IMR-90 (cell line): ENCODE results near the gene ALDOB. TPM values are rescaled to one million over a fixed set of nuclear protein-coding genes. Genes with fewer than 3 reads are reported as not detected.

Experiments
- ATAC-seq: fragments of 200-7000 bp; cut with Tn5 transposase; 2 replicates; pipeline ENCODE4 v1.9.1; 2020; ENCODE audit warnings: low read depth, mild to moderate bottlenecking, moderate library complexity
- BruUV-seq: library from RNA; stranded (reverse); fragments of 400-500 nt; replicated peaks from 2 replicates; lab custom pipeline; 2021; lab: Mats Ljungman, UMichigan
- CTCF ChIA-PET: fragments of 300-600 bp; formaldehyde crosslinking; extraction: SDS; loops from one replicate; lab custom pipeline; 2021; ENCODE audit warnings: antibody characterized with exemption; lab: Yijun Ruan, JAX
- POLR2A ChIA-PET: fragments of 300-600 bp; sonication (Branson Sonifier 250); formaldehyde crosslinking; loops from one replicate; lab custom pipeline; 2022; ENCODE audit warnings: antibody characterized with exemption; ENCODE audit not compliant: unreplicated experiment; lab: Charles Lee
- DNase-seq: peaks from one replicate; pipeline ENCODE4 v3.0.0; 2013
- H2AFZ ChIP-seq: replicated peaks from 2 replicates; pipeline ENCODE3; 2013; ENCODE audit warnings: low read length, mild to moderate bottlenecking; ENCODE audit not compliant: poor library complexity
- H2AK5ac ChIP-seq: 2 replicates; pipeline ENCODE4 v1.6.1; 2013; ENCODE audit warnings: low read depth, low read length, inconsistent platforms
- H2AK9ac ChIP-seq: replicated peaks from 2 replicates; pipeline ENCODE3; 2013; ENCODE audit warnings: mild to moderate bottlenecking, low read depth, low read length, moderate library complexity; ENCODE audit not compliant: poor library complexity
- H2BK120ac ChIP-seq: 2 replicates; pipeline ENCODE4 v1.6.1; 2013; ENCODE audit warnings: low read depth, low read length, inconsistent platforms
- H2BK15ac ChIP-seq: 3 replicates; pipeline ENCODE4 v1.6.1; 2013; ENCODE audit warnings: low read depth, low read length, inconsistent platforms
- H2BK20ac ChIP-seq: 2 replicates; pipeline ENCODE4 v1.6.1; 2013; ENCODE audit warnings: low read depth, mild to moderate bottlenecking, inconsistent platforms, low read length, moderate library complexity
- H2BK5ac ChIP-seq: 2 replicates; pipeline ENCODE4 v1.6.1; 2013; ENCODE audit warnings: mild to moderate bottlenecking, low read depth, low read length, inconsistent platforms; ENCODE audit not compliant: poor library complexity, severe bottlenecking
- H3K14ac ChIP-seq: replicated peaks from 2 replicates; pipeline ENCODE4 v1.6.1; 2013; ENCODE audit warnings: low read depth, low read length, inconsistent platforms
- H3K18ac ChIP-seq: 2 replicates; pipeline ENCODE4 v1.6.1; 2013; ENCODE audit warnings: low read depth, low read length, control low read depth
- H3K23ac ChIP-seq: 2 replicates; pipeline ENCODE4 v1.6.1; 2013; ENCODE audit warnings: low read depth, low read length, inconsistent platforms
- H3K27ac ChIP-seq: 2 replicates; pipeline ENCODE4 v1.5.1; 2013; ENCODE audit warnings: mild to moderate bottlenecking, control low read depth, low read length; ENCODE audit not compliant: insufficient read depth
- H3K27me3 ChIP-seq: 2 replicates; pipeline ENCODE4 v1.6.1; 2013; ENCODE audit warnings: low read length; ENCODE audit not compliant: control insufficient read depth, insufficient read depth
- H3K36me3 ChIP-seq: 2 replicates; pipeline ENCODE4 v1.6.1; 2013; ENCODE audit warnings: low read length, mixed read lengths; ENCODE audit not compliant: control insufficient read depth, insufficient read depth
- H3K4ac ChIP-seq: 2 replicates; pipeline ENCODE4 v1.6.1; 2013; ENCODE audit warnings: low read depth, low read length, inconsistent platforms
- H3K4me1 ChIP-seq: 2 replicates; pipeline ENCODE4 v1.6.1; 2013; ENCODE audit warnings: low read length, mixed read lengths; ENCODE audit not compliant: control insufficient read depth, insufficient read depth
- H3K4me2 ChIP-seq: 2 replicates; pipeline ENCODE4 v1.6.1; 2013; ENCODE audit warnings: low read depth, mild to moderate bottlenecking, control low read depth, low read length, moderate library complexity
- H3K4me3 ChIP-seq: 2 replicates; pipeline ENCODE4 v1.5.1; 2013; ENCODE audit warnings: low read depth, mild to moderate bottlenecking, control low read depth, low read length, moderate library complexity; ENCODE audit not compliant: insufficient read depth
- H3K56ac ChIP-seq: 2 replicates; pipeline ENCODE4 v1.6.1; 2013; ENCODE audit warnings: low read length, inconsistent platforms; ENCODE audit not compliant: insufficient read depth; ENCODE audit errors: extremely low read depth
- H3K79me1 ChIP-seq, 2 experiments: 2 replicates each; pipeline ENCODE4 v1.6.1; 2013; ENCODE audit warnings: low read length in 2 of 2, inconsistent platforms in 1 of 2, low read depth in 1 of 2
- H3K9ac ChIP-seq: 2 replicates; pipeline ENCODE4 v1.6.1; 2013; ENCODE audit warnings: low read depth, low read length, control low read depth
- H3K9me1 ChIP-seq: 2 replicates; pipeline ENCODE4 v1.6.1; 2013; ENCODE audit warnings: low read length, inconsistent platforms; ENCODE audit not compliant: insufficient read depth
- H3K9me3 ChIP-seq: 2 replicates; pipeline ENCODE4 v1.6.1; 2013; ENCODE audit warnings: low read length; ENCODE audit not compliant: control insufficient read depth, insufficient read depth
- H4K20me1 ChIP-seq: 2 replicates; pipeline ENCODE4 v1.6.1; 2013; ENCODE audit warnings: low read length, inconsistent platforms; ENCODE audit not compliant: insufficient read depth
- H4K5ac ChIP-seq: 2 replicates; pipeline ENCODE4 v1.6.1; 2013; ENCODE audit warnings: mild to moderate bottlenecking, low read depth, low read length, control low read depth
- H4K8ac ChIP-seq, 2 experiments: 2 replicates each; pipeline ENCODE4 v1.6.1; 2013; ENCODE audit warnings: low read depth in 2 of 2, low read length in 2 of 2, control low read depth in 1 of 2, inconsistent platforms in 1 of 2
- H4K91ac ChIP-seq: 2 replicates; pipeline ENCODE4 v1.6.1; 2013; ENCODE audit warnings: low read depth, low read length, inconsistent platforms; ENCODE audit not compliant: insufficient read depth
- CEBPB ChIP-seq: IDR thresholded peaks from 2 replicates; pipeline ENCODE4 v1.6.1; 2012; ENCODE audit warnings: low read depth, low read length, improper control_type of control experiment
- MAFK ChIP-seq: IDR thresholded peaks from 2 replicates; pipeline ENCODE4 v1.6.1; 2012; ENCODE audit warnings: low read depth, low read length, improper control_type of control experiment
- MAZ ChIP-seq: IDR thresholded peaks from 2 replicates; pipeline ENCODE4 v1.6.1; 2012; ENCODE audit warnings: low read depth, mild to moderate bottlenecking, low read length, improper control_type of control experiment, moderate library complexity, borderline replicate concordance
- MXI1 ChIP-seq: IDR thresholded peaks from 2 replicates; pipeline ENCODE4 v1.6.1; 2012; ENCODE audit warnings: low read depth, mild to moderate bottlenecking, low read length, moderate library complexity, borderline replicate concordance
- POLR2A ChIP-seq: IDR thresholded peaks from 2 replicates; pipeline ENCODE4 v1.6.1; 2012; ENCODE audit warnings: mild to moderate bottlenecking, low read depth, low read length
- RFX5 ChIP-seq: IDR thresholded peaks from 2 replicates; pipeline ENCODE4 v1.8.0; 2012; ENCODE audit warnings: low read depth, mild to moderate bottlenecking, low read length, moderate library complexity
- WGBS, 2 experiments: methylation state at CpG; one replicate each; pipeline versions ENCODE4 v1.1.5 to v1.1.7; 2013; ENCODE audit warnings: missing lambda C conversion rate in 2 of 2; ENCODE audit not compliant: insufficient read length in 1 of 2; ENCODE audit errors: extremely low coverage in 2 of 2; 5-methylcytosine and 5-hydroxymethylcytosine counted together
- dilution Hi-C: fragments of 300-500 bp; cut with HindIII; formaldehyde crosslinking; loops from one replicate; pipeline ENCODE4 v1.14.3; 2018; ENCODE audit warnings: low sequenced_read_pairs; ENCODE audit not compliant: unreplicated experiment
- in situ Hi-C: fragments of 300-500 bp; cut with MboI; formaldehyde crosslinking; loops from 3 replicates; pipeline ENCODE4 v1.14.3; 2019; ENCODE audit warnings: low sequenced_read_pairs, inconsistent platforms, mixed read lengths
- intact Hi-C: fragments of 100-400 bp; cut with micrococcal nuclease; formaldehyde crosslinking; loops from 2 replicates; pipeline ENCODE4 v1.10.0; 2022
- polyA plus RNA-seq, 3 experiments: library from polyadenylated mRNA; depleted of rRNA; stranded (reverse); fragments of >200 nt; gene quantifications; 2 replicates each; pipeline ENCODE4 v1.2.3, GENCODE V29; 2012; ENCODE audit warnings: low replicate concordance in 1 of 3
- total RNA-seq: library from RNA; depleted of rRNA; stranded (reverse); fragments of >200 nt; gene quantifications from 2 replicates; pipeline ENCODE4 v1.2.3, GENCODE V29; 2012
- TF ChIP-seq, protein P1 (sequence below): fragments of 150-350 bp; IDR thresholded peaks from 2 replicates; pipeline ENCODE4 v1.6.1; 2017; ENCODE audit warnings: mild to moderate bottlenecking, antibody characterized with exemption, low read length, low read depth

ALDOB gene
- total and polyA plus RNA-seq, 2 of the 4 experiments (the other 2 are of a cell fraction): not detected

DNA sequence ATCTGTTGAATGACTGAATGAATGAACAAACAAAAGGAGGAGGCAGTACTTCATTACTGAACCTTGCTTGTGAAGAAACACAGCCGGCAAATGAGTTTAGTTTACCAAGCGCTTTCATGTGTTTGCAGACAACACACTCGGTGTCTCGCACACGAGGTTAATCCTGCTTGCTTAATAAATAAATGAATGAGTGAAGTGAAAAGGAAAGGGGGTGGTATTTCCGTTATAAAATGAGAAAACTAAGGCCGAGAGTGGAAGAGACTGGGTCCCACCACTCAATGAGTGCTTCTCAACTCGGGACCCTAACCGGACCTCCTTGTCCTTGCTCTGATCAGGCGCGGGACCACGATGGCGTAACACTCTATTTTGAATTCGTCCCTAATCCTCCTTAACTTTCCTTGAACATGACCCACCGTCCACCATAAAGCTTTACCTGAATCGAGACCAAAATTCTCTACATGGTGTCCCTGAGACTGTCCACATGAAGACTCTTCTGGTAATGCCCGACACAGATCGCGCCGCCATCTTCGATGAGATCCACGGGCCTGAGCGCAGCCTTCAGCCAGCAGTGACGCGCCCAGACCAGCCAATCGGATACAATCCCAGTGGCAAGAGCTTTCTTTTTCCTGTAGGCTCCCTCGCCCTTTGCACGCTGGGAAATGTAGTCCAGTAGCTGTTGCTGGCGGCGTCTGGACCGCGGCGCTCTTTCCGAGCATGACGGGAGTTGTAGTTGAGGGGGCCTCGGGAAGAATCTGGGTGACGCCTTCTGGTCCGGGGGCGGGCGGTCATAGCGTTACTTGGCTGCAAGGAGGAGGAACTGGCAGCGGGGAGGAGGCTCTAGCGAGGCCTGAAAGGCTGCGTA lies 37.3 kb downstream of the ALDOB start, which contains the start of the genes MRPL50 and ZNF189:
Gene MRPL50 (minus strand): TSS at position 551 of the 862 bp plus-strand sequence. CDS start 26 bp downstream, at position 525.
Gene ZNF189 (plus strand): TSS at position 784 of the 862 bp plus-strand sequence. CDS start 306 bp downstream, outside the sequence.
- dilution Hi-C loops (no loop called here), in situ Hi-C loops (no loop called here), intact Hi-C loops (loop anchor here (5.0 kb wide), 1 partner anchor 134 kb away; the partner anchor contains the start of gene RNF20)
- Histone ChIP-seq H2AK5ac (peak within 1 kb of the TSS; percentile 69; the same call in 1 of the 2 replicates), H2BK15ac (peak within 1 kb of the TSS; percentile 74; the same call in 1 of the 3 replicates), H3K14ac (peak within 1 kb of the TSS; percentile 99), H3K4me1 (peaks cover 2% of the 10 kb centered on the region), H3K27me3 (no peaks in the 10 kb centered on the region), H3K56ac (peak within 1 kb of the TSS; percentile 96), H2BK120ac (peak within 1 kb of the TSS; percentile 77), H3K4ac (peak within 1 kb of the TSS; percentile 90), H2BK5ac (peak within 1 kb of the TSS; percentile 82), H3K79me1 (peaks cover 27 to 48% of the 10 kb centered on the region in 2 experiments), H3K4me3 (peak within 1 kb of the TSS; percentile 78), H4K5ac (peak within 1 kb of the TSS; percentile 90), H3K18ac (peak within 1 kb of the TSS; percentile 80), H4K8ac (peak within 1 kb of the TSS; percentile 88 to 96), H3K9ac (peak within 1 kb of the TSS; percentile 98), H3K9me3 (no peaks in the 10 kb centered on the region; the same call in 1 of the 2 replicates), H4K20me1 (no peaks in the 10 kb centered on the region), H2AFZ (peak within 1 kb of the TSS; percentile 93), H4K91ac (peak within 1 kb of the TSS; percentile 93), H3K27ac (peak within 1 kb of the TSS; percentile 83), H3K9me1 (no peaks in the 10 kb centered on the region), H2BK20ac (no peak within 1 kb of the TSS; the same call in 1 of the 2 replicates), H2AK9ac (peak within 1 kb of the TSS; percentile 94), H3K36me3 (peaks cover 16% of the 10 kb centered on the region), H3K4me2 (peak within 1 kb of the TSS; percentile 97), H3K23ac (peak within 1 kb of the TSS; percentile 99)
- DNase-seq: peak; percentile 99
- TF ChIP-seq MAFK (no peak), MAZ (no peak), RFX5 (0 out of 2 replicates have a peak, but pooled peaks have one; percentile 32), CEBPB (peak; percentile 64; the same call in 1 of the 2 replicates), POLR2A (peak; percentile 95), MXI1 (0 out of 2 replicates have a peak, but pooled peaks have one; percentile 33)
- TF ChIP-seq, protein P1, sequence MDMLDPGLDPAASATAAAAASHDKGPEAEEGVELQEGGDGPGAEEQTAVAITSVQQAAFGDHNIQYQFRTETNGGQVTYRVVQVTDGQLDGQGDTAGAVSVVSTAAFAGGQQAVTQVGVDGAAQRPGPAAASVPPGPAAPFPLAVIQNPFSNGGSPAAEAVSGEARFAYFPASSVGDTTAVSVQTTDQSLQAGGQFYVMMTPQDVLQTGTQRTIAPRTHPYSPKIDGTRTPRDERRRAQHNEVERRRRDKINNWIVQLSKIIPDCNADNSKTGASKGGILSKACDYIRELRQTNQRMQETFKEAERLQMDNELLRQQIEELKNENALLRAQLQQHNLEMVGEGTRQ: peak; percentile 9; the same call in 1 of the 2 replicates
- TSS peak; percentile 62 for BruUV-seq
- peak; percentile 98 for ATAC-seq
- ChIA-PET POLR2A (no interaction called here), CTCF (interaction anchor here (0.8 kb wide), 1 partner anchor 10 kb away, joined by 3 read pairs; no protein-coding TSS in a partner anchor)
- 0% methylated on average over 13 of the region's 44 CpGs; no CpG with 5 or more reads in 1 of the 2 experiments for WGBS, 2 experiments
